ENCODE data around the gene KCNA5. TPM values are rescaled to one million over a fixed set of nuclear protein-coding genes. Genes with fewer than 3 reads are reported as not detected.

The KCNA5 gene
- not detected in 2 replicates for total RNA-seq (2014; rRNA removed; shearing (Covaris generic))

DNA sequence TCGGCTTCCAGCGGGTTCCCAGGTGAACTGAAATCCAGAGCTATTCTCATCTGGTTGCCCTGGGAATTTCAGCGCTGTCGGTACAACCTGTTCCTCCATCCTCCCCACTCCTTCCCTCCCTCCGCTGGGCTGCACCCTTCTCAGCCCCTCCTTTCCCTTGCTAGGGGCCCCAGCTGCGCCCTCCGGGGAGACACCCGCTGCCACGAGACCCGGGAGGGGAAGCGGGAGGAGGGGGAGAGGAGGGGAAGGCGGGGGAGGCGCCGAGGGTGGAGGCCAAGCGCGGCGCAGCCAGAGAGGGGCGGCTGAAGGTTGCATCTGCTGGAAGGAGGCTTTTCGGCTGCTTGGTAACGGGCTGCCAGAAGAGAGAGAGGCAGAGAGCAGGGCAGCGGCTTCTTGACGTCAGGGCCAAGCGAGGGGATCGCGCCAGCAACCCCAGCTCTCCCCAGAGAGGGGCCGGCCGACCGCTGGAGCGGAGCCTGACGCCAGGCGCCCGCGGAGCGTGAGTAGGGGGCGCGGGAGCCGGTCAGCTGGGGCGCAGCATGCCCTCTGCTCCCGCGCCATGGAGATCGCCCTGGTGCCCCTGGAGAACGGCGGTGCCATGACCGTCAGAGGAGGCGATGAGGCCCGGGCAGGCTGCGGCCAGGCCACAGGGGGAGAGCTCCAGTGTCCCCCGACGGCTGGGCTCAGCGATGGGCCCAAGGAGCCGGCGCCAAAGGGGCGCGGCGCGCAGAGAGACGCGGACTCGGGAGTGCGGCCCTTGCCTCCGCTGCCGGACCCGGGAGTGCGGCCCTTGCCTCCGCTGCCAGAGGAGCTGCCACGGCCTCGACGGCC, at the start of gene KCNA5:
Gene KCNA5 (plus strand): TSS at position 291 of the 831 bp plus-strand sequence. CDS start 269 bp downstream, at position 560.
- Histone ChIP-seq H3K4me1 (replicated peaks) (no peaks in the 10 kb centered on the region), H3K27ac (no peak within 1 kb of the TSS), H3K9me3 (replicated peaks) (no peaks in the 10 kb centered on the region), H3K36me3 (no peaks in the 10 kb centered on the region), H3K4me3 (no peak within 1 kb of the TSS), H3K27me3 (replicated peaks) (peaks cover 25% of the 10 kb centered on the region)
- DNase-seq (ENCODE audit: low read depth in 1 of 2, low spot score in 2 of 2): no peak

DNA sequence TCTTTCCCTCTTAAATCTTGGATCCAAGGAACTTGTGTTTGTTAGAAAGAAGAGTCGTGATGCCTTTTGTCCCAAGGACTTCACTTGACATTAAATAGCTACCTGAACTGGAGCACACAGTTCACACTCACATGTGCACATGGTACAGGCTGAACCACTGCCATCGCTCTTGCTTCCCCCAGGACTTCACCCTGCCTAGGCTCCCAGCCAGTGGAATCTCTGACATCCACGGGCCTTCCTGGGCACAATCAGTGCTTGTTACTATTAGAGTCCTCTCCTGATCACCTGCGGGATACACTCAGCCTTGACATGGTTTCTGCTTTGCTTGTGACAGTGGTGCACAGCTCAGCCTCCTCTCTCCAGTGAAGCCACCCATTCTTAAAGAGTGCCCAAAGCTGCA, 49.1 kb upstream of the KCNA5 start:
- Histone ChIP-seq H3K27me3 (replicated peaks) (peaks cover 30% of the 10 kb centered on the region), H3K27ac (no peak overlapping the region), H3K36me3 (no peaks in the 10 kb centered on the region), H3K4me3 (no peak overlapping the region), H3K9me3 (replicated peaks) (no peaks in the 10 kb centered on the region), H3K4me1 (replicated peaks) (peaks cover 13% of the 10 kb centered on the region)
- no peak for DNase-seq (ENCODE audit: low read depth in 1 of 2, low spot score in 2 of 2)

DNA sequence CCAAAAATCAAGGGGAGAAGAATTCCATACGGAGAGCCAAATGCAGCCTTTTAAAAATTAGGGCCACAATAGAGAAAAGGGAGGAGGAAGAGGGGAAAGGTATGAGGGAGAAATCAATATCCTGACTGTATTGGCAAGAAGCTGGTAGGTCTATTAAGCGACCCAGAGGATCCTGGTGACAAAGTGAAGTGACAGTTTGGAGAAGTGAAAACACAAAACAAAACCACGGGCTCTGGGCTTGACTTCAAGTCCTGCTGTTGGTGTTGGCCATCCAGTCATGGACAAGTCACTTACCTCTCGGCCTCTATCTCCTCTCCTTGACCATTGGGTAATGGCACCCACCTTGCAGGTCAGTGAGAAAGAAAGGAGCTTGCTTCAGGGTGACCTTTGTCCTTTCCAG, 47.0 kb upstream of the KCNA5 start:
- no peaks in the 10 kb centered on the region for H3K36me3 ChIP-seq
- peaks cover 13% of the 10 kb centered on the region for H3K27me3 ChIP-seq (replicated peaks)
- no peak overlapping the region for H3K4me3 ChIP-seq
- no peak overlapping the region for H3K27ac ChIP-seq
- no peak for DNase-seq (ENCODE audit: low read depth in 1 of 2, low spot score in 2 of 2)
- H3K9me3 ChIP-seq (replicated peaks): no peaks in the 10 kb centered on the region
- peaks cover 13% of the 10 kb centered on the region for H3K4me1 ChIP-seq (replicated peaks)

- Histone ChIP-seq H3K9me3 (replicated peaks) (no peaks in the 10 kb centered on the region), H3K4me3 (no peak overlapping the region), H3K36me3 (no peaks in the 10 kb centered on the region), H3K4me1 (replicated peaks) (peaks cover 13% of the 10 kb centered on the region), H3K27me3 (replicated peaks) (peaks cover 7% of the 10 kb centered on the region), H3K27ac (no peak overlapping the region)
- peak; percentile 82 to 86 for DNase-seq (ENCODE audit: low read depth in 1 of 2, low spot score in 2 of 2)
Observed at GRCh38 chr12:4997939-4998338, 45.7 kb upstream of the KCNA5 start.

DNA sequence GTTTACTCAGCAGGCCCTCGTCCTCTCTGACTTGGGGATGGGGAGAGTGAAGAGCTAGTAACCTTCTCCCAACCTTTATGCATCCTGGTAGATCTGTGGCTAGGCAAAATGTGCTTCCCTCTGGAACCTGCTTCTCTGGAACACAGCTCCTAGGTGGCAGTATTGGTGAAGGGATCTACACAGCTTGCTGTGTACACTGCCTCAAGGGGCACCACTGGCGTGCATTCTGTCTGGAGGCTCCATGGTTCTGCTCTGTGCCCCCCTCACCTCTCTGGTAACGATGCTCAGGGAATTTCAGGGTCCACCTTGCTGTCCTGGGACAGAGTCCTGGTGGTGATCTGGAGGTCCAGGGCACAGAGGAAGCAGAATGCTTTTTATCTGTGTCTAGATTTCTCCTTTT, 43.5 kb upstream of the KCNA5 start:
- H3K4me3 ChIP-seq: no peak overlapping the region
- DNase-seq (ENCODE audit: low read depth in 1 of 2, low spot score in 2 of 2): no peak
- H3K27me3 ChIP-seq (replicated peaks): no peaks in the 10 kb centered on the region
- H3K4me1 ChIP-seq (replicated peaks): peaks cover 13% of the 10 kb centered on the region
- H3K9me3 ChIP-seq (replicated peaks): no peaks in the 10 kb centered on the region
- H3K36me3 ChIP-seq: no peaks in the 10 kb centered on the region
- H3K27ac ChIP-seq: no peak overlapping the region

- Histone ChIP-seq H3K4me1 (replicated peaks) (peaks cover 13% of the 10 kb centered on the region), H3K36me3 (no peaks in the 10 kb centered on the region), H3K4me3 (no peak overlapping the region), H3K9me3 (replicated peaks) (no peaks in the 10 kb centered on the region), H3K27ac (no peak overlapping the region), H3K27me3 (replicated peaks) (no peaks in the 10 kb centered on the region)
- no peak for DNase-seq (ENCODE audit: low read depth in 1 of 2, low spot score in 2 of 2)
Observed at GRCh38 chr12:5000658-5001385, 42.9 kb upstream of the KCNA5 start.

- no peak overlapping the region for H3K27ac ChIP-seq
- H3K4me1 ChIP-seq (replicated peaks): peaks cover 3% of the 10 kb centered on the region
- no peaks in the 10 kb centered on the region; the same call in none of the 2 replicates for H3K27me3 ChIP-seq (replicated peaks)
- peak; percentile 42 to 67 for DNase-seq (ENCODE audit: low read depth in 1 of 2, low spot score in 2 of 2)
- H3K36me3 ChIP-seq: no peaks in the 10 kb centered on the region
- H3K9me3 ChIP-seq (replicated peaks): no peaks in the 10 kb centered on the region
- no peak overlapping the region for H3K4me3 ChIP-seq
Observed at GRCh38 chr12:5003025-5003666, 40.5 kb upstream of the KCNA5 start.

DNA sequence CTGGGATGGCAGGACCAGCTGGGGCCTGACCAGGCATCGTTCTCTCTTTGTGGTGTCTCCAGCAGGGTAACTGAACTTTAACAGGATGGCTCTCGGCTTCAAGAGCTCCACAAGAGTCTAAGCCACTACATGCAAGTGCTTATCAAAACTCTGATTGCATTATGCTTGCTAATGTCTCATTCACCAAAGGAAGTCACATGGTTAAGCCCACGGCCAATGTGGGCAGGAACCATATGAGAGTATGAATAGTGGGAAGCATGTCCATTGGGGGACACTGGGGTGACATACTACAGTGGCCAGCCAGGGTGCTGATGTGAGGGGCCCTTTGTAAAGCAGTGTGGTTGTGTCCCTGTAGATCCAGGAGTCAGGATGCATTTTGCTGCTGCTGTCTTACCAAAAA, 35.0 kb upstream of the KCNA5 start:
- H3K4me3 ChIP-seq: no peak overlapping the region
- H3K36me3 ChIP-seq: no peaks in the 10 kb centered on the region
- peaks cover 22% of the 10 kb centered on the region for H3K27me3 ChIP-seq (replicated peaks)
- no peaks in the 10 kb centered on the region for H3K9me3 ChIP-seq (replicated peaks)
- H3K4me1 ChIP-seq (replicated peaks): no peaks in the 10 kb centered on the region
- no peak overlapping the region for H3K27ac ChIP-seq
- DNase-seq (ENCODE audit: low read depth in 1 of 2, low spot score in 2 of 2): no peak

DNA sequence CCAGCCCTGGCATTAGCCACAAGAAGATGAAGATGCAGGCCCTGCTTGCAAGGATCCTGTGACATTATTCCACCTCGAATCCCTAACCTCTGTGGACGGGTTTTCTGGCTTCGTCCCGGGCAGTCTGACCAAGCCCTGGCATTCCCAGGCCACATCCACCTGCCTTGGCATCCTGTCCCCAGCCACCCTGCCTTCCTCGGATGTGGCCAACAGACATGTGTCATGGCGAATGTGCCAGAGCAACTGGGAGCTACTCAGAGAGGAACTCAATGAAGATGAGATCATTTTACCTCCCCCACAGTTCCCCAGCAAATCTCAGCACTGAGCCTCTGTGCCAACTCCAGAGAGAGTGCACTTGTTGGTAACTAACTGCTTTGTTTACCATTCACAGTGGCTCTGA, 33.5 kb upstream of the KCNA5 start:
- no peak for DNase-seq (ENCODE audit: low read depth in 1 of 2, low spot score in 2 of 2)
- H3K4me3 ChIP-seq: no peak overlapping the region
- H3K27me3 ChIP-seq (replicated peaks): peaks cover 22% of the 10 kb centered on the region
- no peaks in the 10 kb centered on the region for H3K4me1 ChIP-seq (replicated peaks)
- no peaks in the 10 kb centered on the region for H3K9me3 ChIP-seq (replicated peaks)
- no peak overlapping the region for H3K27ac ChIP-seq
- no peaks in the 10 kb centered on the region for H3K36me3 ChIP-seq

DNA sequence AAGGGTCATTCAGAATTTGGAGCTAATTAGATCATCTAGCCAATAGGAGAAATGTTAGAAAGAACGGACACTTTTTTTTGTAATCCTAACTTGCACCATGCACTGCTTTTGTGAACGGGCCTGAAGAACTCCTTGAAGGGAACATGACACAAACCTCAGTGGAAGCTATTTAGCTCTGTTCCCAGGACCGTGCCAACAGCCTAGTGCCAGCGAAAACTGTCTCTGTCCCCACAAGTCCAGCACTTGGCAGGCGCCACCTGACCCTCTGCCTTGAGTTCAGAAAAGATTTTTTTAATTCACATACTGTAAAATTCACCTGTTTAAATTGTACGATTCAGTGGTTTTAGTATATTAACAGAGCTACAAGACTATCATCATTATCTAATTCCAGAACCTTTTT, 31.3 kb upstream of the KCNA5 start:
- no peaks in the 10 kb centered on the region for H3K4me1 ChIP-seq (replicated peaks)
- H3K27ac ChIP-seq: no peak overlapping the region
- H3K9me3 ChIP-seq (replicated peaks): no peaks in the 10 kb centered on the region
- no peak overlapping the region for H3K4me3 ChIP-seq
- no peaks in the 10 kb centered on the region for H3K36me3 ChIP-seq
- no peak for DNase-seq (ENCODE audit: low read depth in 1 of 2, low spot score in 2 of 2)
- peaks cover 28% of the 10 kb centered on the region for H3K27me3 ChIP-seq (replicated peaks)

DNA sequence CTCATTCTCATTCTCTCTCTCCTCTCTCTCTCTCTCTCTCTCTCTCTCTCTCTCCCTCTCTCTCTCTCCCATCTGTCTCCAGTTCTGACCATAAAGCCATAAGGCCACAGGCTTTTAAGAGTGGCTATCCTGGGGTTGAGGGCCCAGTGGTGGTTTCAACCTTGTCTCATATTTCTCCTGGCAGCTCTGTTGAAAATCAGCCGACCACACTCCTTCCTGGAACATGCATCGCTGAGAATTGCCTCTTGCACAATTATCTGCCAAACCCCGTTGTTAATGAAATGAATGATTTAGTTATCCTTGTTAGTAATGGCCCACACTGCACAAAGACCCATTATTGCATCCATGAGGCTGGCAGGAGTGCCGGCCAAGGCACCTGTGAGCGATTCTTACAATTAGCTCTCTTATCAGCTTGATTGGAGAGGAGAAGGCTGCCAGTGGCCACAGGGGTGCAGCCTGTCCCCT, 30.4 kb upstream of the KCNA5 start:
- Histone ChIP-seq H3K4me1 (replicated peaks) (no peaks in the 10 kb centered on the region), H3K27ac (no peak overlapping the region), H3K4me3 (no peak overlapping the region), H3K36me3 (no peaks in the 10 kb centered on the region), H3K9me3 (replicated peaks) (no peaks in the 10 kb centered on the region), H3K27me3 (replicated peaks) (peaks cover 28% of the 10 kb centered on the region)
- DNase-seq (ENCODE audit: low read depth in 1 of 2, low spot score in 2 of 2): no peak

- no peak overlapping the region for H3K27ac ChIP-seq
- no peak overlapping the region for H3K4me3 ChIP-seq
- DNase-seq (ENCODE audit: low read depth in 1 of 2, low spot score in 2 of 2): no peak
- no peaks in the 10 kb centered on the region for H3K9me3 ChIP-seq (replicated peaks)
- H3K4me1 ChIP-seq (replicated peaks): no peaks in the 10 kb centered on the region
- peaks cover 26% of the 10 kb centered on the region for H3K27me3 ChIP-seq (replicated peaks)
- H3K36me3 ChIP-seq: no peaks in the 10 kb centered on the region
Observed at GRCh38 chr12:5014269-5014668, 29.4 kb upstream of the KCNA5 start.

- no peak overlapping the region for H3K4me3 ChIP-seq
- H3K27ac ChIP-seq: no peak overlapping the region
- DNase-seq (ENCODE audit: low read depth in 1 of 2, low spot score in 2 of 2): no peak
- H3K36me3 ChIP-seq: no peaks in the 10 kb centered on the region
- H3K9me3 ChIP-seq (replicated peaks): no peaks in the 10 kb centered on the region
- peaks cover 24% of the 10 kb centered on the region for H3K27me3 ChIP-seq (replicated peaks)
- no peaks in the 10 kb centered on the region for H3K4me1 ChIP-seq (replicated peaks)
Observed at GRCh38 chr12:5015711-5016492, 27.8 kb upstream of the KCNA5 start.
